Putamen (tissue), 1 donor: ENCODE results near the gene UNK.
A peak's percentile ranks its signal among the peaks of the same experiment; 100 is the strongest.

ENCODE experiments used
- DNase-seq: peaks from one replicate; pipeline ENCODE4 v3.0.0-alpha.2; 2016; ENCODE audit warnings: low spot score

Gene UNK

GRCh38 chr17:75784473-75785015 is at the start of gene UNK:
TSS of gene UNK (plus strand) at chr17:75784806. CDS start at chr17:75784881, 75 bp downstream.
- peak; percentile 99 for DNase-seq

GRCh38 chr17:75736173-75736835 is 48.3 kb upstream of the UNK start:
- DNase-seq, result no peak

- no peak for DNase-seq
Observed at GRCh38 chr17:75737133-75737962, 47.3 kb upstream of the UNK start.

GRCh38 chr17:75738218-75738802 is 46.3 kb upstream of the UNK start:
- DNase-seq, result no peak

- DNase-seq, result no peak
Observed at GRCh38 chr17:75739174-75739573, 45.4 kb upstream of the UNK start.

- DNase-seq, result no peak
Observed at GRCh38 chr17:75739801-75740200, 44.8 kb upstream of the UNK start.

- DNase-seq, result no peak
Observed at GRCh38 chr17:75740215-75740614, 44.4 kb upstream of the UNK start.

GRCh38 chr17:75740631-75741077 is 44.0 kb upstream of the UNK start:
- no peak for DNase-seq

- DNase-seq, result no peak
Observed at GRCh38 chr17:75742337-75742736, 42.3 kb upstream of the UNK start.

GRCh38 chr17:75743625-75744206 is 40.9 kb upstream of the UNK start:
- DNase-seq, result no peak

GRCh38 chr17:75748706-75749105 is 35.9 kb upstream of the UNK start:
- no peak for DNase-seq

GRCh38 chr17:75749545-75750389 is 34.8 kb upstream of the UNK start:
- peak; percentile 69 for DNase-seq

GRCh38 chr17:75750661-75751423 is 33.8 kb upstream of the UNK start:
- DNase-seq, result no peak

- no peak for DNase-seq
Observed at GRCh38 chr17:75751676-75752404, 32.8 kb upstream of the UNK start.

GRCh38 chr17:75752405-75752709 is 32.2 kb upstream of the UNK start:
- DNase-seq, result no peak

- DNase-seq, result no peak
Observed at GRCh38 chr17:75752802-75753513, 31.6 kb upstream of the UNK start.

- peak; percentile 79 for DNase-seq
Observed at GRCh38 chr17:75753514-75754377, 30.9 kb upstream of the UNK start.
